Measurements from ENCODE around the gene CABP5. TPM values are rescaled to one million over a fixed set of nuclear protein-coding genes. Genes with fewer than 3 reads are reported as not detected.

CABP5 gene
- total and polyA plus RNA-seq, 2 experiments from 2014 or later = not detected

DNA sequence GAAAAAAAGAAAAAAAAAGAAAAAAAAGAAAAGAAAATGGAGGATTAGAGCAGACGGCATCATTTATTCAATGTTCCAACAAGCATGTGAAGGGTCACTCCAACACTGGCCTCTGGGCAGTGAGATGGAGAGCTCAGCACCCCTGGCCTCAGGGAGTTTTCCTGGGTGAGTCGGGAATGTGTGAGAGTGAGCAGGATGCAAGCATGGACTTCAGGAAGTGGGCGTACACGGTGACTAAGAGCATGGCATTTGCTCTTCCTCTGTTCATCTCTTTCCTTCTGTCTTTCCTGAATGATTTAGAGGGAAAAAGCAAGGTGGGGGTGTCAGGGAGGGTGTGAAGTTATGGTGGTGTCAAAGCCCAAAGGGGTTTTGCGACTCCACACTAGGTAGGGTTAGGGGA is 682 bp upstream of the CABP5 start (continued):
- TF ChIP-seq, protein P1, sequence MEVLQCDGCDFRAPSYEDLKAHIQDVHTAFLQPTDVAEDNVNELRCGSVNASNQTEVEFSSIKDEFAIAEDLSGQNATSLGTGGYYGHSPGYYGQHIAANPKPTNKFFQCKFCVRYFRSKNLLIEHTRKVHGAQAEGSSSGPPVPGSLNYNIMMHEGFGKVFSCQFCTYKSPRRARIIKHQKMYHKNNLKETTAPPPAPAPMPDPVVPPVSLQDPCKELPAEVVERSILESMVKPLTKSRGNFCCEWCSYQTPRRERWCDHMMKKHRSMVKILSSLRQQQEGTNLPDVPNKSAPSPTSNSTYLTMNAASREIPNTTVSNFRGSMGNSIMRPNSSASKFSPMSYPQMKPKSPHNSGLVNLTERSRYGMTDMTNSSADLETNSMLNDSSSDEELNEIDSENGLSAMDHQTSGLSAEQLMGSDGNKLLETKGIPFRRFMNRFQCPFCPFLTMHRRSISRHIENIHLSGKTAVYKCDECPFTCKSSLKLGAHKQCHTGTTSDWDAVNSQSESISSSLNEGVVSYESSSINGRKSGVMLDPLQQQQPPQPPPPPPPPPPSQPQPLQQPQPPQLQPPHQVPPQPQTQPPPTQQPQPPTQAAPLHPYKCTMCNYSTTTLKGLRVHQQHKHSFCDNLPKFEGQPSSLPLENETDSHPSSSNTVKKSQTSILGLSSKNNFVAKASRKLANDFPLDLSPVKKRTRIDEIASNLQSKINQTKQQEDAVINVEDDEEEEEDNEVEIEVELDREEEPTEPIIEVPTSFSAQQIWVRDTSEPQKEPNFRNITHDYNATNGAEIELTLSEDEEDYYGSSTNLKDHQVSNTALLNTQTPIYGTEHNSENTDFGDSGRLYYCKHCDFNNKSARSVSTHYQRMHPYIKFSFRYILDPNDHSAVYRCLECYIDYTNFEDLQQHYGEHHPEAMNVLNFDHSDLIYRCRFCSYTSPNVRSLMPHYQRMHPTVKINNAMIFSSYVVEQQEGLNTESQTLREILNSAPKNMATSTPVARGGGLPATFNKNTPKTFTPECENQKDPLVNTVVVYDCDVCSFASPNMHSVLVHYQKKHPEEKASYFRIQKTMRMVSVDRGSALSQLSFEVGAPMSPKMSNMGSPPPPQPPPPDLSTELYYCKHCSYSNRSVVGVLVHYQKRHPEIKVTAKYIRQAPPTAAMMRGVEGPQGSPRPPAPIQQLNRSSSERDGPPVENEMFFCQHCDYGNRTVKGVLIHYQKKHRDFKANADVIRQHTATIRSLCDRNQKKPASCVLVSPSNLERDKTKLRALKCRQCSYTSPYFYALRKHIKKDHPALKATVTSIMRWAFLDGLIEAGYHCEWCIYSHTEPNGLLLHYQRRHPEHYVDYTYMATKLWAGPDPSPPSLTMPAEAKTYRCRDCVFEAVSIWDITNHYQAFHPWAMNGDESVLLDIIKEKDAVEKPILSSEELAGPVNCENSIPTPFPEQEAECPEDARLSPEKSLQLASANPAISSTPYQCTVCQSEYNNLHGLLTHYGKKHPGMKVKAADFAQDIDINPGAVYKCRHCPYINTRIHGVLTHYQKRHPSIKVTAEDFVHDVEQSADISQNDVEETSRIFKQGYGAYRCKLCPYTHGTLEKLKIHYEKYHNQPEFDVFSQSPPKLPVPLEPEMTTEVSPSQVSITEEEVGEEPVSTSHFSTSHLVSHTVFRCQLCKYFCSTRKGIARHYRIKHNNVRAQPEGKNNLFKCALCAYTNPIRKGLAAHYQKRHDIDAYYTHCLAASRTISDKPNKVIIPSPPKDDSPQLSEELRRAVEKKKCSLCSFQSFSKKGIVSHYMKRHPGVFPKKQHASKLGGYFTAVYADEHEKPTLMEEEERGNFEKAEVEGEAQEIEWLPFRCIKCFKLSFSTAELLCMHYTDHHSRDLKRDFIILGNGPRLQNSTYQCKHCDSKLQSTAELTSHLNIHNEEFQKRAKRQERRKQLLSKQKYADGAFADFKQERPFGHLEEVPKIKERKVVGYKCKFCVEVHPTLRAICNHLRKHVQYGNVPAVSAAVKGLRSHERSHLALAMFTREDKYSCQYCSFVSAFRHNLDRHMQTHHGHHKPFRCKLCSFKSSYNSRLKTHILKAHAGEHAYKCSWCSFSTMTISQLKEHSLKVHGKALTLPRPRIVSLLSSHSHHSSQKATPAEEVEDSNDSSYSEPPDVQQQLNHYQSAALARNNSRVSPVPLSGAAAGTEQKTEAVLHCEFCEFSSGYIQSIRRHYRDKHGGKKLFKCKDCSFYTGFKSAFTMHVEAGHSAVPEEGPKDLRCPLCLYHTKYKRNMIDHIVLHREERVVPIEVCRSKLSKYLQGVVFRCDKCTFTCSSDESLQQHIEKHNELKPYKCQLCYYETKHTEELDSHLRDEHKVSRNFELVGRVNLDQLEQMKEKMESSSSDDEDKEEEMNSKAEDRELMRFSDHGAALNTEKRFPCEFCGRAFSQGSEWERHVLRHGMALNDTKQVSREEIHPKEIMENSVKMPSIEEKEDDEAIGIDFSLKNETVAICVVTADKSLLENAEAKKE (CRISPR knock-in tag; IDR thresholded peaks at IDR 0.05) = no peak
- TF ChIP-seq EZH2 (IDR thresholded peaks at IDR 0.05; ENCODE audit: low read depth, unreplicated experiment) (no peak), STAT1 (IDR thresholded peaks at IDR 0.05; ENCODE audit: unreplicated experiment) (no peak), ZNF331 (CRISPR knock-in tag; IDR thresholded peaks at IDR 0.05; ENCODE audit: low read depth) (no peak), JUNB (IDR thresholded peaks at IDR 0.05; ENCODE audit: unreplicated experiment) (no peak)
- TF ChIP-seq, protein P2, sequence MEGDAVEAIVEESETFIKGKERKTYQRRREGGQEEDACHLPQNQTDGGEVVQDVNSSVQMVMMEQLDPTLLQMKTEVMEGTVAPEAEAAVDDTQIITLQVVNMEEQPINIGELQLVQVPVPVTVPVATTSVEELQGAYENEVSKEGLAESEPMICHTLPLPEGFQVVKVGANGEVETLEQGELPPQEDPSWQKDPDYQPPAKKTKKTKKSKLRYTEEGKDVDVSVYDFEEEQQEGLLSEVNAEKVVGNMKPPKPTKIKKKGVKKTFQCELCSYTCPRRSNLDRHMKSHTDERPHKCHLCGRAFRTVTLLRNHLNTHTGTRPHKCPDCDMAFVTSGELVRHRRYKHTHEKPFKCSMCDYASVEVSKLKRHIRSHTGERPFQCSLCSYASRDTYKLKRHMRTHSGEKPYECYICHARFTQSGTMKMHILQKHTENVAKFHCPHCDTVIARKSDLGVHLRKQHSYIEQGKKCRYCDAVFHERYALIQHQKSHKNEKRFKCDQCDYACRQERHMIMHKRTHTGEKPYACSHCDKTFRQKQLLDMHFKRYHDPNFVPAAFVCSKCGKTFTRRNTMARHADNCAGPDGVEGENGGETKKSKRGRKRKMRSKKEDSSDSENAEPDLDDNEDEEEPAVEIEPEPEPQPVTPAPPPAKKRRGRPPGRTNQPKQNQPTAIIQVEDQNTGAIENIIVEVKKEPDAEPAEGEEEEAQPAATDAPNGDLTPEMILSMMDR (conservative IDR thresholded peaks at IDR 0.05; ENCODE audit: low read depth in 2 of 2) = no peak

DNA sequence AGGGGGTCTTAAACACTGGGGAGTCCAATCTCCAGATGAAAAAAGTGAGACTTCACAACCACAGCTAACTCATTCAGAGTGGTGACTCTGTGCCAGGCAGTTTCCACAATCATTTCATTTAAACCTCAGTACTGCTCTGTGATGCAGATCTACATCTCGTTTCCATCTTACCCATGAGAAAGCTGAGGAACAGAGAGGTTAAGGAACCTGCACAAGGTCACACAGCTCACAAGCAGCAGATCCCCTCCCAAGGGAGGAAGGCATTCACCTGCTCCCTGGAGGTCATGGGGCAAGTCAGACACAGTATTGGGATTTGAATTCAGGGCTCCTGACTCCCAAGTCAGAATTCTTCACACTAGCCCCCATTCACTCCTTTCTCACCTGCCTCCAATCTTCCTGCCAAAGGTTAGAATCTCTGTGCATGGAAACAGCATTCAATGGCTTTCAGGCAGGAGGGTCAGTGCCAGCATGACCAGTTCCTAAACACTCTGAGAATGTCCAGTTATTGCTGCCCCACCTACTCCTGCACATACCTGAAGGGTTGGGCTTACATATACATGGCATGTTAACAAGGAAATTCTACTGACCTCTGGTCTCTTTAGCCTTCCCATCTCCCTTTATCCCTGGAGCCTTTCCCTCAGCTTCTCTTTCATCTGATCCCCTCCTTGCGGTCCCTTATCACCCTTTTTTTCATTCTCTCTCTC is 1.9 kb downstream of the CABP5 start:
- Histone ChIP-seq H3K27ac (ENCODE audit: low read depth) (no peak overlapping the region), H4K20me1 (replicated peaks; ENCODE audit: insufficient read depth) (no peaks in the 10 kb centered on the region), H3K4me2 (no peak overlapping the region), H3K36me3 (ENCODE audit: insufficient read depth) (no peaks in the 10 kb centered on the region), H3F3A (replicated peaks; ENCODE audit: low read depth) (no peaks in the 10 kb centered on the region), H3K79me2 (replicated peaks; ENCODE audit: insufficient read depth) (no peaks in the 10 kb centered on the region), H3K4me1 (ENCODE audit: insufficient read depth) (no peaks in the 10 kb centered on the region), H3K9me2 (ENCODE audit: insufficient read depth) (peaks cover 6% of the 10 kb centered on the region), H3K4me3 (no peak overlapping the region), H3K27me3 (ENCODE audit: insufficient read depth) (no peaks in the 10 kb centered on the region), H2AFZ (no peak overlapping the region)
- ATAC-seq = no peak
- Mint-ChIP-seq H3K9me3 (peaks cover 45% of the 10 kb centered on the region), H3K36me3 (ENCODE audit: low read depth) (peaks cover 3% of the 10 kb centered on the region; the same call in 2 of the 3 replicates), H3K27me3 (ENCODE audit: insufficient read depth, low read depth, poor library complexity) (peaks cover 6% of the 10 kb centered on the region), H3K4me3 (no peak overlapping the region; the same call in 2 of the 3 replicates), H3K27ac (no peak overlapping the region), H3K4me1 (no peaks in the 10 kb centered on the region)
- no peak for DNase-seq (ENCODE audit: low spot score)
- no peak for TF ChIP-seq NANOG (IDR thresholded peaks at IDR 0.05; ENCODE audit: borderline replicate concordance)
- no peak for TF ChIP-seq EZH2phosphoT487 (IDR thresholded peaks at IDR 0.05; ENCODE audit: unreplicated experiment)
- no peak for TF ChIP-seq CREB1 (CRISPR knock-in tag; IDR thresholded peaks at IDR 0.05; ENCODE audit: low read depth)
- TF ChIP-seq JUNB (IDR thresholded peaks at IDR 0.05; ENCODE audit: unreplicated experiment) = no peak
- no peak for TF ChIP-seq STAT1 (IDR thresholded peaks at IDR 0.05; ENCODE audit: unreplicated experiment)
- no peak for TF ChIP-seq EZH2 (IDR thresholded peaks at IDR 0.05; ENCODE audit: low read depth, unreplicated experiment)
- TF ChIP-seq, protein P3, sequence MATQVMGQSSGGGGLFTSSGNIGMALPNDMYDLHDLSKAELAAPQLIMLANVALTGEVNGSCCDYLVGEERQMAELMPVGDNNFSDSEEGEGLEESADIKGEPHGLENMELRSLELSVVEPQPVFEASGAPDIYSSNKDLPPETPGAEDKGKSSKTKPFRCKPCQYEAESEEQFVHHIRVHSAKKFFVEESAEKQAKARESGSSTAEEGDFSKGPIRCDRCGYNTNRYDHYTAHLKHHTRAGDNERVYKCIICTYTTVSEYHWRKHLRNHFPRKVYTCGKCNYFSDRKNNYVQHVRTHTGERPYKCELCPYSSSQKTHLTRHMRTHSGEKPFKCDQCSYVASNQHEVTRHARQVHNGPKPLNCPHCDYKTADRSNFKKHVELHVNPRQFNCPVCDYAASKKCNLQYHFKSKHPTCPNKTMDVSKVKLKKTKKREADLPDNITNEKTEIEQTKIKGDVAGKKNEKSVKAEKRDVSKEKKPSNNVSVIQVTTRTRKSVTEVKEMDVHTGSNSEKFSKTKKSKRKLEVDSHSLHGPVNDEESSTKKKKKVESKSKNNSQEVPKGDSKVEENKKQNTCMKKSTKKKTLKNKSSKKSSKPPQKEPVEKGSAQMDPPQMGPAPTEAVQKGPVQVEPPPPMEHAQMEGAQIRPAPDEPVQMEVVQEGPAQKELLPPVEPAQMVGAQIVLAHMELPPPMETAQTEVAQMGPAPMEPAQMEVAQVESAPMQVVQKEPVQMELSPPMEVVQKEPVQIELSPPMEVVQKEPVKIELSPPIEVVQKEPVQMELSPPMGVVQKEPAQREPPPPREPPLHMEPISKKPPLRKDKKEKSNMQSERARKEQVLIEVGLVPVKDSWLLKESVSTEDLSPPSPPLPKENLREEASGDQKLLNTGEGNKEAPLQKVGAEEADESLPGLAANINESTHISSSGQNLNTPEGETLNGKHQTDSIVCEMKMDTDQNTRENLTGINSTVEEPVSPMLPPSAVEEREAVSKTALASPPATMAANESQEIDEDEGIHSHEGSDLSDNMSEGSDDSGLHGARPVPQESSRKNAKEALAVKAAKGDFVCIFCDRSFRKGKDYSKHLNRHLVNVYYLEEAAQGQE (IDR thresholded peaks at IDR 0.05; ENCODE audit: unreplicated experiment) = no peak

Data from GM23338 (cell line).